Measurements from ENCODE around the gene SRPK1.
"Not testable (repeated sequence)": the region's sequence is repeated elsewhere in the genome, so short reads cannot be mapped to it uniquely, and the experiment has no call there.

The SRPK1 gene

GRCh38 chr6:35929601-35930000, 8.7 kb upstream of the SRPK1 start:
- no peak for DNase-seq

DNA sequence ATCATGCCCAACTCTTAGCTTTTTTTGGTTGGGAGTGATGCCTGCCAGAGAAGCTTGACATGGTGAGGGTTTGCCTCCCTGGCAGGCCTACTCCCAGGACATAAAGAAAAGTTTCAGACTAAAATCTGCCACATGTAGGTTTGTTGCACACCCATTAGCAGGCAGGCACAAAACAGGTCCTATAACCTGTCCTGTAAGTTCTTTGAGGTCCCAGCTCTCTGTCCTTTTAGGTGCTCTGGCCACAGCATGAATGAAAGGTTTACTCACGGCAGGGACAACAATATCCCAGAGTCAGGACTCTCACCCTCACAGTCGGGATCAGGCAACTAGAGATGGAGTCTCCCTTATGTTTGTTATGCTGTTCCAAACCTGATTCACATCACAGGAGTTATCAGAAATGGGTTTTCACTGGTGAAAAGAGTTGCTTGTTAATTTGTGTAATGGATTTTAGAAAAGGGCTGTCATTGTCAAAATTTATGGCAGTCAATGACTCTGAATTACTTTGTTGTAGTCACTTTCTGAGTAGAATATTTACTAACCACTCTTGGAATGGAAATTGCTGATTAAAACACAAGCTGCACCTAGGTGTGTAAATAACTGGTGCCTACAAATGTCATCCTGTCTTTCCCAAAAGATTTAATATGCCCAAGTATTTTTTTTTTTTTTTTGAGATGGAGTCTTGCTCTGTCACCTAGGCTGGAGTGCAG, 5.8 kb upstream of the SRPK1 start:
- DNase-seq = no peak

DNA sequence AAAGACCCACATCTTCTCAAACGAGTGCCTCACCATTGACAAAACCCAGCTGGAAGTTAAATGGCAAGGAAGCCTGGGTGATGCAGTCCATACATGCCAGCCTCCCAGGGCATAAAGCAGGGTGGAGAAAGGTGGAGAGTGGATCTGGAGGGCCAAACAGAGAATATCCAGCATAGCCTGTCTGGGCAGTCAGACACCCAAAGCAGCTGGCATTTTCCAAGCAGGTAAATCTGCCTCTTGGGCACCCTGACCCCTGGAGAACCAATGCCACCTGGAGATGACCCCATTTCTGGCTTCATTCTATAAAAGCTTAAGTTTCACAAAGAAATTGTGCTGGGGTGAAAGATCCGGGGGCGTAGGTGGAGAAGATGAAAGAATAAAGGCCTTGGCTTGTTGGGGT, 5.1 kb upstream of the SRPK1 start:
- no peak for DNase-seq

GRCh38 chr6:35924146-35924545, 3.2 kb upstream of the SRPK1 start:
- DNase-seq = no peak

DNA sequence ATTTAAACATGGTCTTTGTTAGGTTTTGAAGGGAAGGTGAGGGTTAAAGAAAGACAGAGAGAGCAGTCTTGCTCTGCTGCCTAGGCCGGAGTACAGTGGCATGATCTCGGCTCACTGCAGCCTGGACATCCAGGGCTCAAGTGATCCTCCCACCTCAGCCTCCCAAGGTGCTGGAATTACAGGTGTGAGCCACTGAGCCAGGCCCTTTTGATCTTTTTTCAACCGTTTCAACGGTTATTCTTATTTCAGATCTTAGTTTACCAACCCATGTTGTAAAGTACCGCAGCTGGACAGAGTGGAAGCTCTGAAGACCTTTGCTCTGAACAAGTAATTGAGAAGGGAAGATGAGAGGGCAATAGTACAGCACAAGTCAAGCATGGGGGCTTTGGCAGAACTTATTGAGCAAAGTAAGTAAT, 1.2 kb upstream of the SRPK1 start:
- DNase-seq = no peak

DNA sequence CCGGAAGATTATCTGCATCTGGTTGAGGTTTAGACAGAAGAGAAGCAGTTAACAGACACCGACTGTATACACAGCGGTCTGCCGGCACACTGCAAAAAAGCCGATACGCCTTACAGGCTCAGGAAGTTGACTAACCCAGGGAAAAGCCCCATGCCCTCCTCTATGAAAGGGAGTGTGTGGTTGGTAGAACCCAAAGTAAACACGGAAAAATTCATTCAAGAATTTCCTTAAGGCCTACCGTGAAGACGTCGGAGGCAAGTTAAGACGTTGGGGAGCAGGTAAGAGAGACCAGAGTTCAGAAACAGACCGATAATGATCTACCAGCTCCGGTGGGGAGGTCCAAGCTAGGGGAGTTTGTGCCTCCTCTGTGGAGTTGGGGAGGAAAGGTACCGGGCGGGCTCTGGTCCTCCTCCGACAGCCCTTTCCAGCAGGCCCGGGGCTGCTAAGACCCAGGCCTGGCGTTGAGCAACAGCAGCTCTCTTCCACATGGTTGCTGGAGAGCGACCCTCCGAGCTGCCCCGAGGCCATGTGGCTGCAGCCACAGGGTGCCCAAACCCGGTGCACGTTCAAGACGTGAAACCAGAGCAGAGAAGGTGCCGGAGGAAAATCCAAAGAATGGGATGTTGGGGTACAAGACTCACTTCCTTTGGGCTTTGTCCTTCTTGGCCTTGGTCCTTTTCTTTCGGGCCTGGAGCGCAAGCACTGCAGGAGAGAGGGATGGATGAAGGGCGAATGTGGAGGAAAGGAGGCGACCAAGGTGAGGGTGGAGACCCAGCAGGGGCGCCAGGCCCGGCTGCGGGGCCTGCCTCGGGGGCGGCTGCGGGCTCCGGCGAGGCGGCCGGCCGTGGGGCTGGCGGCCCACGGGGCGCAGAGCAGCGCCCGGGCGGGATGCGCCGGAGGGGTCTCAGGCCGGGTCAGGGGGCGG, 809 bp downstream of the SRPK1 start:
- DNase-seq = peak; percentile 44

GRCh38 chr6:35919085-35919826, 1.6 kb downstream of the SRPK1 start:
- no peak for DNase-seq

DNA sequence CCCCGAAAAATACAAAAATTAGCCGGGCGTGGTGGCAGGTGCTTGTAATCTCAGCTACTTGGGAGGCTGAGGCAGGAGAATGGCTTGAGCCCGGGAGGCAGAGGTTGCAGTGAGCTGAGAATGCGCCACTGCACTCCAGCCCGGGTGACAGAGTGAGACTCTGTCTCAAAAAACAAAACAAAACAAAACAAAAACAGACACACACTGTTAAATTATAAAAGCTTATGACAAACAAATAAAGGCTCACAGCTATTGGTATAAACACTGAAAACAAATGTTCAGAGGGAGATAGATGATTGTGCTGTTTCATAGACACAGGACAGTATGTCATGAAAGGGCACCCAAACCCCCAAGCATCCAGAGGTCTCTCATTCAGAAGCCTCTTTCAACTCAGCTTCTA, 4.0 kb downstream of the SRPK1 start:
- DNase-seq = not testable (repeated sequence)

DNA sequence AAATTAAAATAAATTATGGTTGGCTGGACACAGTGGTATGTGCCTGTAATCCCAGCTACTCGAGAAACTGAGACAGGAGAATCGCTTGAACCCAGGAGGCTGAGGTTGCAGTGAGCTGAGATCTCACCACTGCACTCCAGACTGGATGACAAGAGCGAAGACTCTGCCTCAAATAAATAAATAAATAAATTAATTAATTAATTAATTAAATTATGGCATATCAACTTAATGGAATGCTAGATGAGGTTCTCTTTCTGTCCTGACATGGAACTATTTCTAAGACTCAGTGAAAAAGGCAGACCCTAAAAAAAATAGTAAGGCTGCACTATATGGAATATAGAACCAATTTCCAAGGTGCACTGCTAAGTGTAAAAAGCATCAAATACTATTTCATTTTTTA, 4.8 kb downstream of the SRPK1 start:
- no peak for DNase-seq

GRCh38 chr6:35914536-35914935, 6.4 kb downstream of the SRPK1 start:
- DNase-seq = no peak

DNA sequence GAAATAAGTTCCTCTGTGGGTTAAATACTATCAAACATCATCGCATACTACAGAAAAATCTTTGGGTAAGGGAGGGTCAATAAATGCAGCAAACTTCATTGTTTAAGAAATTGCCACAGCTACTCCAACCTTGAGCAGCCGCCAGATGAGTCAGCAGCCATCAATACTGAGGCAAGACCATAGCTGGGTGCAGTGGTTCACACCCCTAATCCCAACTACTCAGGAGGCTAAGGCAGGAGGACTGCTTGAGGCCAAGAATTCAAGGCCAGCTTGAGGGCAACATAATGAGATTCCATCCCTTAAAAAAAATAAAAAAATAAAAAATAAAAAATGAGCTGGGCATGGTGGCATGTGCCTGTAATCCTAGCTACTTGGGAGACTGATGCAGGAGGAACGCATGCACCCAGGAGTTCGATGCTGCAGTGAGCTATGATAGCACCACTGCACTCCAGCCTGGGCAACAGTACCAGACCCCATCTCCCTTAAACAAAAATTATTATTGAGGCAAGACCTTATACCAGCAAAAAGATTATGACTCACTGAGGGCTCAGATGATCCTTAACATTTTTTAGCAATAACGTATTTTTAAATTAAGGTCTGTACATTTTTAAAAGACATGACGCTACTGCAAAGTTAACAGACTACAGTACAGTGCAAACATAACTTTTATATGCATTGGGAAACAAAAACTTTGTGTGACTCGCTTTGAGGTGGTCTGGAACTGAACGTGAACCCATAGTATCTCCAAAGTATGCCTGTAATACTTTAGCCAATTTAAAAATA, 8.8 kb downstream of the SRPK1 start:
- no peak for DNase-seq

DNA sequence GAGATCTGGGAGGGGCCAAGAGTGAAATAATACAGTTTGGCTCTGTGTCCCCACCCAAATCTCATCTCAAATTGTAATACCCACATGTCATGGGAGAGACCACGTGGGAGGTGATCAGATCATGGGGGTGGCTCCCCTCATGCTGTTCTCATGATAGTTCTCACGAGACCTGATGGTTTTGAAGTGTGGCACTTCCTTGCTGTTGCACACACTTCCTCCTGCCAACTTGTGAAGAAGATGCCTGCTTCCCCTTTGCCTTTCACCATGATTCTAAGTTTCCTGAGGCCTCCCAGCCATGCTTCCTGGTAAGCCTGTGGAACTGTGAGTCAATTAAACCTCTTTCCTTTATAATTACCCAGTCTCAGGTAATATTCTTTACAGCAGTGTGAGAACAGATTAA, 11.3 kb downstream of the SRPK1 start:
- DNase-seq = not testable (repeated sequence)

- not testable (repeated sequence) for DNase-seq
Observed at GRCh38 chr6:35908753-35909401, 12.0 kb downstream of the SRPK1 start.

DNA sequence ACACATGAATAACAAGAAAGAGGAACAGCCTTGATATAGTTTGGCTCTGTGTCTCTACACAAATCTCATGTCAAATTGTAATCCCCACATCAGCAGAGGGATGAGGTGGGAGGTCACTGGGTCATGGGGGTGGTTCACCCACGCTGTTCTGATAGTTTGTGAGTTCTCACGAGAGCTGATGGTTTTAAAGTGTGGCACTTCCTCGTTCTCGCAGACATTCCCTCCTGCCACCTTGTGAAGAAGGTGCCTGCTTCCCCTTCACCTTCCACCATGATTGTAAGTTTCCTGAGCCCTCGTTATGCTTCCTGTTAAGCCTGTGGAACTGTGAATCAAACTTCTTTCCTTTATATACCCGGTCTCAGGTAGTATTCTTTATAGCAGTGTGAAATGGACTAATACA, 13.1 kb downstream of the SRPK1 start:
- DNase-seq = no peak

GRCh38 chr6:35906499-35906846, 14.4 kb downstream of the SRPK1 start:
- DNase-seq = no peak

GRCh38 chr6:35905841-35906498, 14.9 kb downstream of the SRPK1 start:
- no peak for DNase-seq

DNA sequence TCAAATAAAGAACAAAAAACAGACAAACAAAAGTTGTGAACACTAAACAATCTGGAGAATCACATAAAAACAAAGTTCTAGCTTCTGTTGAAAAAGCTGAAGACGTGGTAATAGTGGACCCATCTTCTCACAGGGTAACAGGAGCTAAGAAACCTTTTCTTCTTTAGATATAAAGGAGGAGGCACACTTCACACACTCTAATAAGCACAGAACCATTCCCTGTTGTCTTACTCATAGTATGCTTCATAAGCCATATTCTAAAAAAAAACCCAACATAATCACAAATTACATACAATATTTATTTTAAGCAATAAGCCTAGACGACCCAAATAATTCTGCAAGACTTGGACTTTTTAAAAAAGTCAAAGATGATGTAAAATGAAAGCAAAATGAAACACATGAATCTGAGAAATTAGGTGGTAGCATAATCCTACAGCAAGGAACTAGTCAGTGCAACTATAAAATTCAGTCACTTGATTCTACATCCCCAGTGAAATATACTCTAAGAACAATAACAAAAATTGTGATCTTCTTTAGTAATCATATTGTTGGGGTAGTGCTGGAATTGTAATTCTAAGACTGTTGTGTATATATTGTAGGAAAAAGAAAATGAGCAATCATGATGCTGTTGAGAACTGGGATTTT, 15.6 kb downstream of the SRPK1 start:
- DNase-seq = no peak

GRCh38 chr6:35903679-35904078, 17.2 kb downstream of the SRPK1 start:
- DNase-seq = no peak

DNA sequence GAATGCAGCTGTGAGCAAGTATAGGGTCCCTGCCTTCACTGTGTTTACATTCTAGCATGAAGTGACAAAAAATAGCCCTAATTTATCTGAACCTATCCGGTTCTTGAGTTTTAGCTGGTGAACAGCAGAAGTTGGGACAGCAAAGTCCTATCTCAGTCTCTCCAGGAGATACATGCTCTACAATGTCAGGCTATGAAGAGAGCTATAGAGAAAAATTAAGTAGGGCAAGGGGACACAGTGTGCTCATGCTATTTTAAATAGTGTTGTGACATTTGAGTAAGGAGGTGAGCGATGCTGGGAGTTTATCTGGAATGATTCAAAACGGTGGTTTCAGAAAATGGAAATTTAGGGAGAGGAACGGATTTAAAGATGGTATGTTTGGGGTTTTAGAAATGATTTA, 20.4 kb downstream of the SRPK1 start:
- DNase-seq = no peak

DNA sequence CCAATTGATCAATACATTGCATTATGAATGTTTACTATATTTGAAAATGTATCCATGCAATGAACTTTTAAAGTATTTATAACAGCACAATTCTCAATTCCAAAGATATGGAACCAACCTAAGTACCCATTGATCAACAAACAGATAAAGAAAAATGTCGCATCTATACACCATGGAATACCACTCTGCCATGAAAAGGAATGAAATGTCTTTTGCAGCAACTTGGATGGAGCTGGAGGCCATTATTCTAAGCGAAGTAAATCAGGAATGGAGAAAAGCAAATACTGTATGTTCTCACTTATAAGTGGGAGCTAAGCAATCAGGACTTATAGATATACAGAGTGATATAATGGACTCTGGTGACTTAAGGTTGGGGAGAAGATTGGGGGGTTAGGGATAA, 22.9 kb downstream of the SRPK1 start:
- no peak for DNase-seq

DNA sequence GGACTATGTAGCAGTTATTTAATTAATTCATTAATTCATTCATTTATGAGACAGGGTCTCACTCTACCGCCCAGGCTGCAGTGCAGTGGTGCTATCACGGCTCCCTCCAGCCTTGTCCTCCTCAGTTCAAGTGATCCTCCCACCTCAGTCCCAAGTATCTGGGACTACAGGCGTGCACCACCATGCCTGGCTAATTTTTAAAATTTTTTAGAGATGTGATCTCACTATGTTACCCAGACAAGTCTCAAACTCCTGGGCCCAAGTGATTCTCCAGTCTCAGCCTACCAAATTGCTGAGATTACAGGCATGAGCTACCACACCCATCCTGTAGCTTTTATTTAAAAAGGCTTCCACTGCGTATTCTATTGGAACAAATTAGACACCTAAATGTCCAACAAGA, 23.4 kb downstream of the SRPK1 start:
- no peak for DNase-seq
